OCI-LY1 (cell line): Measurements from ENCODE around the gene DPF3.

ENCODE experiments used
- EZH2 ChIP-seq: fragments of 200-600 bp; sonication (generic), shearing (Covaris generic); IDR thresholded peaks from 2 replicates; pipeline ENCODE4 v1.8.0; 2017; ENCODE audit warnings: borderline replicate concordance, mixed run types, mild to moderate bottlenecking, antibody characterized with exemption, low read length, moderate library complexity, mixed read lengths
- TF ChIP-seq, protein P1 (sequence below): fragments of 200-600 bp; sonication (generic), shearing (Covaris generic); IDR thresholded peaks from 2 replicates; pipeline ENCODE4 v1.5.1; 2017; ENCODE audit warnings: mild to moderate bottlenecking, antibody characterized with exemption, low read length, moderate library complexity, mixed read lengths

DNA sequence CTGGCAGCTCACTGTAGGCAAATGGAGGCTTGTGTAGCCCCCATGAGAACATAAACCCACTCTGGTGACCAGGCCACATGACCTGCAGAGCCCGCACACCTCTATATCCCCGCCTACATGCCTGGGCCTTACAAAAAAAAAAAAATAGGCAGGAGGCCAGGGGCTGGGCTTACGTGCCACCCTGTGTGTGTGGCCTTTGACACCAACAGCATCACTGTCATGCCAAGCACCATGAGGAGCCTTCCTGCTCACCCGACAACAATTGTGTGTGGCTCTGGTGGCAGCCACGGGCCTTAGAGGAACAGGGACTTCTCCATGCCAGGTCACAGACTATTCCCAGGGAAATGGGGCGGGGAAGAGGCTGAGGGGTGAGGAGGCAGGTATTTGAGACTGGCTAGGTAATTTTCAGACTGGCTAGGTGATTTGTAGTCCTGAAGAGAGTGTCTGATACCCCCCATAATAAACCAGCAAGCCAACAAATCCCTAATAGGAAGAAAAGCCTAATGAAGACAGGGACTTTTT, 140.0 kb downstream of the DPF3 start:
- TF ChIP-seq, protein P1, sequence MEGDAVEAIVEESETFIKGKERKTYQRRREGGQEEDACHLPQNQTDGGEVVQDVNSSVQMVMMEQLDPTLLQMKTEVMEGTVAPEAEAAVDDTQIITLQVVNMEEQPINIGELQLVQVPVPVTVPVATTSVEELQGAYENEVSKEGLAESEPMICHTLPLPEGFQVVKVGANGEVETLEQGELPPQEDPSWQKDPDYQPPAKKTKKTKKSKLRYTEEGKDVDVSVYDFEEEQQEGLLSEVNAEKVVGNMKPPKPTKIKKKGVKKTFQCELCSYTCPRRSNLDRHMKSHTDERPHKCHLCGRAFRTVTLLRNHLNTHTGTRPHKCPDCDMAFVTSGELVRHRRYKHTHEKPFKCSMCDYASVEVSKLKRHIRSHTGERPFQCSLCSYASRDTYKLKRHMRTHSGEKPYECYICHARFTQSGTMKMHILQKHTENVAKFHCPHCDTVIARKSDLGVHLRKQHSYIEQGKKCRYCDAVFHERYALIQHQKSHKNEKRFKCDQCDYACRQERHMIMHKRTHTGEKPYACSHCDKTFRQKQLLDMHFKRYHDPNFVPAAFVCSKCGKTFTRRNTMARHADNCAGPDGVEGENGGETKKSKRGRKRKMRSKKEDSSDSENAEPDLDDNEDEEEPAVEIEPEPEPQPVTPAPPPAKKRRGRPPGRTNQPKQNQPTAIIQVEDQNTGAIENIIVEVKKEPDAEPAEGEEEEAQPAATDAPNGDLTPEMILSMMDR, result no peak
- TF ChIP-seq EZH2, result no peak
